GM12865 (cell line): ENCODE data around the gene C5orf15.
"Not testable (repeated sequence)": the region's sequence is repeated elsewhere in the genome, so short reads cannot be mapped to it uniquely, and the experiment has no call there.

ENCODE experiments used
- DNase-seq: peaks from one replicate; pipeline ENCODE4 v3.0.0; 2010; ENCODE audit warnings: low read depth
- H3K4me3 ChIP-seq: 2 replicates; pipeline ENCODE4 v1.5.1; 2011; ENCODE audit warnings: mild to moderate bottlenecking, low read depth, low read length, control low read depth
- TF ChIP-seq, protein P1 (sequence below): IDR thresholded peaks from 2 replicates; pipeline ENCODE4 v1.5.1; 2011; ENCODE audit warnings: low read length, control low read depth, low read depth, inconsistent platforms; ENCODE audit not compliant: insufficient read depth; ENCODE audit errors: missing control alignments

Gene C5orf15

DNA sequence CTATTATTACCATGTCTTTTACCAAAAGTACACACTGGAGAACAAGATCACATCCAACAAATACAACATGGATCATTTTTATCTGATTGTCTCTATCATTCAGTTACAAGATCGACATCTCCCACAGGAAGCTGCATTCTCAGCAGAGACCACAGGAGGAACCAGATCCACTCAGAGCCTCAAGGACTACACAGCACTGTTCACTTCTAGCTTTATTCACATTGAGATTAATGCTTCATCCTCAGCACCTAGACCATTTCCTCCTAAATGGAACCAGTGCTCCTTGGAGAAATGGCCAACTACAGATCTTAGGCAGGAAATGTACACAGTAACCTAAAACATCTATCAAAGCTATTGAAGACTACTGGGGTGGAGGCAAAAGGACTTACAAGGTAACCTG, 13.3 kb upstream of the C5orf15 start:
- TF ChIP-seq, protein P1, sequence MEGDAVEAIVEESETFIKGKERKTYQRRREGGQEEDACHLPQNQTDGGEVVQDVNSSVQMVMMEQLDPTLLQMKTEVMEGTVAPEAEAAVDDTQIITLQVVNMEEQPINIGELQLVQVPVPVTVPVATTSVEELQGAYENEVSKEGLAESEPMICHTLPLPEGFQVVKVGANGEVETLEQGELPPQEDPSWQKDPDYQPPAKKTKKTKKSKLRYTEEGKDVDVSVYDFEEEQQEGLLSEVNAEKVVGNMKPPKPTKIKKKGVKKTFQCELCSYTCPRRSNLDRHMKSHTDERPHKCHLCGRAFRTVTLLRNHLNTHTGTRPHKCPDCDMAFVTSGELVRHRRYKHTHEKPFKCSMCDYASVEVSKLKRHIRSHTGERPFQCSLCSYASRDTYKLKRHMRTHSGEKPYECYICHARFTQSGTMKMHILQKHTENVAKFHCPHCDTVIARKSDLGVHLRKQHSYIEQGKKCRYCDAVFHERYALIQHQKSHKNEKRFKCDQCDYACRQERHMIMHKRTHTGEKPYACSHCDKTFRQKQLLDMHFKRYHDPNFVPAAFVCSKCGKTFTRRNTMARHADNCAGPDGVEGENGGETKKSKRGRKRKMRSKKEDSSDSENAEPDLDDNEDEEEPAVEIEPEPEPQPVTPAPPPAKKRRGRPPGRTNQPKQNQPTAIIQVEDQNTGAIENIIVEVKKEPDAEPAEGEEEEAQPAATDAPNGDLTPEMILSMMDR = no peak
- H3K4me3 ChIP-seq = no peak overlapping the region
- DNase-seq = no peak

DNA sequence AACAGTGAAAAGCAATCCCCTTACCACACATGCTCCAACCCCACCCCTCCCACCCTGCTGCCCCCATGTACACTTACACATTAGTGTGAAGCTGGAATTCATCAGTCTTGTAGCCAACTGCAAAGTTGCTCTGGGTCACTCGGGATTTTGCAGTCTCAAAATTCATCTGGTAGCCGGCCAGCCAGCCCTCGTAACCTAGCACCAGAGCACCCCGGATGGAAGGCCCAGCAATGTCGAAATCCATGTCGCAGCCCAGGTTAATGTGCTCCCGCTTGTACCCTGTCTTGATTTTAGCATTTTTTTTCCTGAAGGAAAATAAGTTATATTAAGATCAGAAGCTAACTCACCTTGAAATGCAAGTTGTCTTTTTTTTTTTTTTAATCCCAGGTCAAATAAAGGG, 12.2 kb upstream of the C5orf15 start:
- TF ChIP-seq, protein P1 = no peak
- no peak overlapping the region for H3K4me3 ChIP-seq
- no peak for DNase-seq

DNA sequence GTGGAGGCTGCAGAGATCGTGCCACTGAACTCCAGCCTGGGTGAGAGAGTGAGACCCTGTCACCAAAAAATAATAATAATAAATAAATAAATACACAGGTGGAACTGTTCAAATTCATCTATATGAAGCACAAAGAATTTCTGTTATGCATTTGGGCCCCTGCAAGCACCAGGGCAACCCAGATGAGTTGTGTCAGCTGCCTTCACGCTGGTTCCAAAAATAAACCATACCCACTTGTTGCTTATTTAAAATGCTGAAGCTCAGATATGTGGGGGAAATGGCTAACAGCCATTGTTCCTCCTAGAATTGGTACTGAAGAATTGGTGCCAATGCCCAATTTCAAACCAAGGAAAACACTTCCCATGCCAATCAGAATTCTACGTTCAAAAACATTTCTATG, 10.5 kb upstream of the C5orf15 start:
- H3K4me3 ChIP-seq = no peak overlapping the region
- TF ChIP-seq, protein P1 = no peak
- no peak for DNase-seq

DNA sequence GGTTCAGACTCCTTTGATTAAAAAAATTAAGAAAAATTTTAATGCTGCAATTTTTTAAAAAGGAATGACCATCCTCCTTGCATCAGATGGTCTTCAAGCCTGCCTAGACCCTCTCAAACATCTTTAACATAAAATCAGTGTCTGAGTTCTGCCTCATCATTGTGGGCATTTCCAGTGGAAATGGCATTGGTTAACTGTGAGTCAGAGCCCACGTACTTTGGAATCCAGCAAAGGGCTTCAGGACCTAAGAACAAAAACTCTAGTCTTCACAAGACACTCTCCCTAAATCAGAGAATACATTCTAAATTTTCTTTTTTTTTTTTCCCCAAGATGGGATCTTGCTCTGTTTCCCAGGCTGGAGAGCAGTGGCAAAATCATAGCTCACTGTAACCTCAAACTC, 9.4 kb upstream of the C5orf15 start:
- TF ChIP-seq, protein P1 = no peak
- no peak for DNase-seq
- no peak overlapping the region for H3K4me3 ChIP-seq

DNA sequence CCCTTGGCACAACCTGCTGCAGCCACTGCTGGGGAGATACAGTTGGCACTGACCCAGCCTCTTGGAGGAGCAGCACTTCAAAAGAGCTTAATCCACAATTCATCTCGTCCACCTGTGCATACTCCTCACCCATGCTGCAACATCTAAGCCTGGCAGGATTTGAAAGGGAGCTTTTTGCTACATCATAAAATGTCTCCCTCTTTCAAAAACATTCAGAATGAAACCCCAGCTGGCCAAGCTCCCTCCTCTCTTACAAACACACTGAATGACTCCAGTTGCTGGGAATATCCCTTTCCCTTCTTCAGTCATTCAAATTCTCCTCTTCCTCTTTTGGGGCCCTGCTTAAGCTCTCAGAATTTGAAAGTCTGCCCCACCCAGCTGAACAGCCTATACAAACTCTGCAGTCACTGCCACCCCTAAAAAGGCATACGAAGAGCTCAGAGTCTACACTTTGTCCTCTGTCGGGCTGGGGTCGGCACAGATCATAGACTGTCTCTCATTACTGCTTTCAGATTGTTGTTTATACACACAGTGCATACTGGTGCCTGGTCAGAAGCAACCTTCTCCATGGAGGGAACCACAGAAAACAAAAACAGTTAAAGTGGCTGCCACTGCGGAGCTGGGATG, 8.8 kb upstream of the C5orf15 start:
- DNase-seq = peak; percentile 69
- TF ChIP-seq, protein P1 = no peak
- no peak overlapping the region for H3K4me3 ChIP-seq

DNA sequence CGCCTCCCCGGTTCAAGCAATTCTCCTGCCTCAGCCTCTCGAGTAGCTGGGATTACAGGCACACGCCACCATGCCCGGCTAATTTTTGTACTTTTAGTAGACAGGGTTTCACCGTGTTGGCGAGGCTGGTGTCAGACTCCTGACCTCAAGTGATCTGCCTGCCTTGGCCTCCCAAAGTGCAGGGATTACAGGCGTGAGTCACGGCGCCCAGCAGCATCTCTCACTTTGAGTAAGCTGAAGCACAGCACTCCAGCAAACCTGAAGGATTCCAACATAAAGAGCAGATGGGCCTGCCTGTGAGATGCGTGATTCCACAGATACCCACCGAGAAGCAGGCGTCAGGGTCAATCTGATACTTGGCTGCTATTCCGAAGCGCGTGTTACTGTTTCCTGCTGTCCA, 7.1 kb upstream of the C5orf15 start:
- H3K4me3 ChIP-seq, DNase-seq: not testable (repeated sequence)

DNA sequence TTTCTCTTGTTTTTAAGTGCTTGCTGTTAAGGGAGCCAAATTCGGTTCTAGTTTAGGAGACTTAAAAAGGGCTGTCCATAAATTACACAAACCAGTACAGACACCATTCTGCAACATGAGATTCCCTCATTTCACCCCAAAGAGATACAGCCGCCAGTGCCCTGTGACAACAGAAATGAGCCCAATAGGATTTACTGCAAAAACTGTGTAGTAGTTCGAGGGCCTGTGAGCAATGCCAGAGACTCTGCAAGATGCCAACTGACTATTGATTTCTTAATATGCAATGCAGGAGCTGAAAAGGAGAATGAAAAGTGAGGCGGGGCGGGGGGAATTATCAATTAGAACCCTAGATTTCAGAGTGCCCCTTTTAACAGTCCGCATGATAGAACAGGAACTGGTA, 5.7 kb upstream of the C5orf15 start:
- TF ChIP-seq, protein P1 = no peak
- H3K4me3 ChIP-seq = no peak overlapping the region
- no peak for DNase-seq
